ENCODE measurements around the gene ADAM10. TPM values are rescaled to one million over a fixed set of nuclear protein-coding genes. Genes with fewer than 3 reads are reported as not detected.
A peak's percentile ranks its signal among the peaks of the same experiment; 100 is the strongest.

ADAM10 gene
- total RNA-seq, 1 experiment from 2014 or later = 474 TPM

DNA sequence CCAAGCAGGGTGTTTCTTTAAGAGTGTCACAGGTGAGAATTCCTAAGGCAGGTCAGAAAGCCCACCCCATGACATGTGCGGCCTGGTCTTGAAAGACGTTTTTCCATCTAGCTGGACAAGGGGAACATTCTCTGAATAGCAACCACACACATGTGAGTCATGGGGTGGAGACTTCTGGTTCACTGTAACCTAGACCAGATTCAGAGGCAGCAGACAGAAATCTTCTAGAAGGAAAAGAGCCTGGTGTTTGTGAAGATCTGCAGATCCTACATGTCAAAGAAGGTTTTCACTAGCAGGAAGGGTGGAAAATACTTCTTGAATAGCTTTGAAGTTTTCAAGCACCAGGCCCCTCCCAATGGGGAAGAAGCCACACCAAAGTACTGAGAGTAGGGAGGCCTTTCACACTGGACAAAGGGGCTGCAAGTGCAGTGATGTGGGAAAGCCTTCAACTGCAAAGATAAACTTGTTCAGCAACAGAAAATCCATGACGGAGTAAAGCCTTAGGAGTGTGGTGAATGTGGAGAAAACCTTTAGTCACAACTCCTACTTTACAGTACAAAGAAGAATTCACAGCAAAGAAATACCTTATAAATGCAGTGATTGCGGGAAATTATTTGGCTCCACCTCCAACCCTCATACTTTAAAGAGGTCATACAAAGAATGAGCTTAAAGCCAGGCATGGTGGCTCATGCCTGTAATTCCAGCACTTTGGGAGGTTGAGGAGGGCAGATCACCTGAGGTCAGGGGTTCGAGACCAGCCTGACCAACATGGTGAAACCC lies 17.6 kb downstream of the ADAM10 start:
- BruUV-seq (replicated peaks) = no TSS peak
- intact Hi-C loops (cut with micrococcal nuclease; ENCODE audit: unreplicated experiment) = loop anchor here (10.0 kb wide), 1 partner anchor 47 kb away; no protein-coding TSS in a partner anchor
- no peaks in the 10 kb centered on the region for H3K27me3 Mint-ChIP-seq (ENCODE audit: unreplicated experiment)
- peaks cover 2% of the 10 kb centered on the region for H3K9me3 Mint-ChIP-seq (ENCODE audit: low read depth, unreplicated experiment)
- H3K4me1 Mint-ChIP-seq (ENCODE audit: low read depth, unreplicated experiment) = peaks cover 60% of the 10 kb centered on the region
- peak overlapping the region; percentile 26 for H3K4me3 Mint-ChIP-seq (ENCODE audit: low read depth, unreplicated experiment)
- H3K27ac Mint-ChIP-seq (ENCODE audit: unreplicated experiment) = peak overlapping the region; percentile 94
- CTCF ChIA-PET = interaction anchor here (0.5 to 1.2 kb wide), 5 partner anchors 10 to 399 kb away, joined by 3 to 10 read pairs (median 3); partner anchors contain the start of gene ADAM10
- TF ChIP-seq, protein P1, sequence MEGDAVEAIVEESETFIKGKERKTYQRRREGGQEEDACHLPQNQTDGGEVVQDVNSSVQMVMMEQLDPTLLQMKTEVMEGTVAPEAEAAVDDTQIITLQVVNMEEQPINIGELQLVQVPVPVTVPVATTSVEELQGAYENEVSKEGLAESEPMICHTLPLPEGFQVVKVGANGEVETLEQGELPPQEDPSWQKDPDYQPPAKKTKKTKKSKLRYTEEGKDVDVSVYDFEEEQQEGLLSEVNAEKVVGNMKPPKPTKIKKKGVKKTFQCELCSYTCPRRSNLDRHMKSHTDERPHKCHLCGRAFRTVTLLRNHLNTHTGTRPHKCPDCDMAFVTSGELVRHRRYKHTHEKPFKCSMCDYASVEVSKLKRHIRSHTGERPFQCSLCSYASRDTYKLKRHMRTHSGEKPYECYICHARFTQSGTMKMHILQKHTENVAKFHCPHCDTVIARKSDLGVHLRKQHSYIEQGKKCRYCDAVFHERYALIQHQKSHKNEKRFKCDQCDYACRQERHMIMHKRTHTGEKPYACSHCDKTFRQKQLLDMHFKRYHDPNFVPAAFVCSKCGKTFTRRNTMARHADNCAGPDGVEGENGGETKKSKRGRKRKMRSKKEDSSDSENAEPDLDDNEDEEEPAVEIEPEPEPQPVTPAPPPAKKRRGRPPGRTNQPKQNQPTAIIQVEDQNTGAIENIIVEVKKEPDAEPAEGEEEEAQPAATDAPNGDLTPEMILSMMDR (IDR thresholded peaks at IDR 0.05; ENCODE audit: unreplicated experiment) = no peak
- peaks cover 16% of the 10 kb centered on the region for H3K36me3 Mint-ChIP-seq (ENCODE audit: insufficient read depth, unreplicated experiment)
- DNase-seq = peak; percentile 69

DNA sequence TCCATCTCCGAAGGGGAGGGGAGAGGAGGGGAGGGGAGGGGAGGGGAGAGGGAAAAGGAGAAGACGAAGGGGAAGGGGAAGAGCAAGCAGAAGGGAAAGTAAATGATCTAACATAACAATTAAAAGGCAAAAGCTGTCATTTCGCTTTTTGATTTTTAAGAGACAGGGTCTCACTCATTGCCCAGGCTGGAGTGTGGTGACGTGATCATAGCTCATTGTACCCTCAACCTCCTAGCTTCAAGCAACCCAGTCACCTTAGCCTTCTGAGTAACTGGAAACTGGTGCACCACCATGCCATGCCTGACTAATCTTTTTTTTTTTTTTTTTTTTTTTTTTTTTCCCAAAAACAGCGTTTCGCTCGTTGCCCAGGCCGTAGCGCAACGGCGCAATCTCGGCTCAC lies 22.6 kb downstream of the ADAM10 start:
- DNase-seq = no peak
- Mint-ChIP-seq H3K27ac (ENCODE audit: unreplicated experiment) (no peak overlapping the region), H3K36me3 (ENCODE audit: insufficient read depth, unreplicated experiment) (peaks cover 6% of the 10 kb centered on the region), H3K4me1 (ENCODE audit: low read depth, unreplicated experiment) (peaks cover 28% of the 10 kb centered on the region), H3K4me3 (ENCODE audit: low read depth, unreplicated experiment) (no peak overlapping the region), H3K27me3 (ENCODE audit: unreplicated experiment) (no peaks in the 10 kb centered on the region), H3K9me3 (ENCODE audit: low read depth, unreplicated experiment) (peaks cover under 1% of the 10 kb centered on the region)
- CTCF ChIA-PET = interaction anchor here (0.7 to 1.2 kb wide), 4 partner anchors 44 to 601 kb away, joined by 3 to 8 read pairs (median 5); no protein-coding TSS in a partner anchor
- BruUV-seq (replicated peaks) = no TSS peak
- intact Hi-C loops (cut with micrococcal nuclease; ENCODE audit: unreplicated experiment) = no loop called here
- TF ChIP-seq, protein P1 (IDR thresholded peaks at IDR 0.05; ENCODE audit: unreplicated experiment) = no peak

DNA sequence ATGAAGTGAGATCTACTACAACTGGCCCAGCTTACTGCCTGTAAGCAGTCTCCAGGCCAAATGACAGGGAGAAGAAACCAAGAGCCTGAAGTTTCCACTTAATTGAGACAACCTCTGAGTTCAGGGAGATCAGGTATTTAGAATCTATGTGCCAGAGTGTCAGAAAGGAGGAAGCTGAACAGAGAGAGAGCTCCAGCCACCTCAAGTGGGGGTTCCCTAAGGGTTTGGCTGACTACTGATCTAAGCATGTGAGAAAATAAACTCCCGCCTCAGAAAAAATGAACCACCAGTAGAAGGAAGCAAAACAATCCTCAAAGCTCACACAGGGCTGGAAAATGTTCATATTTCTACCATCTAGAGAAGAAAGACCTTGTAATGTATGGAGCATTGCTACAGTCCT lies 25.0 kb downstream of the ADAM10 start:
- TF ChIP-seq, protein P1 (IDR thresholded peaks at IDR 0.05; ENCODE audit: unreplicated experiment) = no peak
- no peaks in the 10 kb centered on the region for H3K27me3 Mint-ChIP-seq (ENCODE audit: unreplicated experiment)
- no peaks in the 10 kb centered on the region for H3K9me3 Mint-ChIP-seq (ENCODE audit: low read depth, unreplicated experiment)
- intact Hi-C loops (cut with micrococcal nuclease; ENCODE audit: unreplicated experiment) = no loop called here
- peaks cover 21% of the 10 kb centered on the region for H3K4me1 Mint-ChIP-seq (ENCODE audit: low read depth, unreplicated experiment)
- H3K36me3 Mint-ChIP-seq (ENCODE audit: insufficient read depth, unreplicated experiment) = no peaks in the 10 kb centered on the region
- CTCF ChIA-PET = interaction anchor here (0.6 to 0.7 kb wide), 2 partner anchors 25 to 31 kb away, joined by 3 read pairs; partner anchors contain the start of gene ADAM10
- BruUV-seq (replicated peaks) = no TSS peak
- peak overlapping the region; percentile 67 for H3K27ac Mint-ChIP-seq (ENCODE audit: unreplicated experiment)
- H3K4me3 Mint-ChIP-seq (ENCODE audit: low read depth, unreplicated experiment) = no peak overlapping the region
- DNase-seq = no peak

DNA sequence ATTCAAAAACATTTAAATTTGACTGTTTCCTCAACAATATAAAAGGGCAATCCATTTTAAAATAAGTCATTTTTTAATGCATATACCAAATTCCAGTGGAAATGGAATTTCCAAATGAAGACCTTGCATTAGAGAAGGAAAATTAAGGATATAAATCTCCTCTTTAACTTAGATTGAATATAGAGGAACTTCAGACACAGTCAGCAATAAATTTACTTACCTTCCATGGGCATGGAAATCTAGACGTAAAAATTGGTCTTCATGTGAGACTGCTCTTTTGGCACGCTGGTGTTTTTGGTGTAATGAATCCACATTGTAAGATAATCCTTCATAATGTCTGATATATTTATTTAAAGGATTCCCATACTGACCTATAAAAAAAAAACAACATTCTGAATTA lies 32.1 kb downstream of the ADAM10 start:
- Mint-ChIP-seq H3K4me1 (ENCODE audit: low read depth, unreplicated experiment) (peaks cover 11% of the 10 kb centered on the region), H3K27ac (ENCODE audit: unreplicated experiment) (no peak overlapping the region), H3K36me3 (ENCODE audit: insufficient read depth, unreplicated experiment) (peaks cover 14% of the 10 kb centered on the region), H3K4me3 (ENCODE audit: low read depth, unreplicated experiment) (no peak overlapping the region), H3K27me3 (ENCODE audit: unreplicated experiment) (no peaks in the 10 kb centered on the region), H3K9me3 (ENCODE audit: low read depth, unreplicated experiment) (no peaks in the 10 kb centered on the region)
- no TSS peak for BruUV-seq (replicated peaks)
- CTCF ChIA-PET = no interaction called here
- intact Hi-C loops (cut with micrococcal nuclease; ENCODE audit: unreplicated experiment) = no loop called here
- no peak for DNase-seq
- TF ChIP-seq, protein P1 (IDR thresholded peaks at IDR 0.05; ENCODE audit: unreplicated experiment) = no peak
